ENCODE data around the gene TBPL1.

TBPL1 gene

DNA sequence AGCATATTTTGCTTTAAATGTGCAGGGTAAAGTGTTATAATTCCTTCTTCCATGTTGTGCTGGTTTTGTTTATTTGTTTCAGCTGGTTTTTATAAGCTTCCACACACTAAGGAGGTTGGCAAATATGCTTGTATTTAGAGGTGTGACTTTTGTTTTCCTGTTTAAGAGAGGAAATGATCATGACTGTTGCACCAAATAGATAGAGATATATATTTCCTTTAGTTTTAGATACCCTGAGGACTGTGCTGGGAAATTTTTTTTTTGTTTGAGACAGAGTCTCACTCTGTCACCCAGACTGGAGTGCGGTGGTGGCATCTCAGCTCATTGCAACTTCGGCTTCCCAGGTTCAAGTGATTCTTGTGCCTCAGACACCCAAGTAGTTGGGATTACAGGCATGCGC is 5.8 kb downstream of the TBPL1 start:
- TF ChIP-seq, protein P1, sequence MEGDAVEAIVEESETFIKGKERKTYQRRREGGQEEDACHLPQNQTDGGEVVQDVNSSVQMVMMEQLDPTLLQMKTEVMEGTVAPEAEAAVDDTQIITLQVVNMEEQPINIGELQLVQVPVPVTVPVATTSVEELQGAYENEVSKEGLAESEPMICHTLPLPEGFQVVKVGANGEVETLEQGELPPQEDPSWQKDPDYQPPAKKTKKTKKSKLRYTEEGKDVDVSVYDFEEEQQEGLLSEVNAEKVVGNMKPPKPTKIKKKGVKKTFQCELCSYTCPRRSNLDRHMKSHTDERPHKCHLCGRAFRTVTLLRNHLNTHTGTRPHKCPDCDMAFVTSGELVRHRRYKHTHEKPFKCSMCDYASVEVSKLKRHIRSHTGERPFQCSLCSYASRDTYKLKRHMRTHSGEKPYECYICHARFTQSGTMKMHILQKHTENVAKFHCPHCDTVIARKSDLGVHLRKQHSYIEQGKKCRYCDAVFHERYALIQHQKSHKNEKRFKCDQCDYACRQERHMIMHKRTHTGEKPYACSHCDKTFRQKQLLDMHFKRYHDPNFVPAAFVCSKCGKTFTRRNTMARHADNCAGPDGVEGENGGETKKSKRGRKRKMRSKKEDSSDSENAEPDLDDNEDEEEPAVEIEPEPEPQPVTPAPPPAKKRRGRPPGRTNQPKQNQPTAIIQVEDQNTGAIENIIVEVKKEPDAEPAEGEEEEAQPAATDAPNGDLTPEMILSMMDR (IDR thresholded peaks at IDR 0.05) = no peak
- Histone ChIP-seq H3K27ac (no peak overlapping the region), H3K4me3 (no peak overlapping the region)
- DNase-seq (ENCODE audit: low spot score) = no peak

DNA sequence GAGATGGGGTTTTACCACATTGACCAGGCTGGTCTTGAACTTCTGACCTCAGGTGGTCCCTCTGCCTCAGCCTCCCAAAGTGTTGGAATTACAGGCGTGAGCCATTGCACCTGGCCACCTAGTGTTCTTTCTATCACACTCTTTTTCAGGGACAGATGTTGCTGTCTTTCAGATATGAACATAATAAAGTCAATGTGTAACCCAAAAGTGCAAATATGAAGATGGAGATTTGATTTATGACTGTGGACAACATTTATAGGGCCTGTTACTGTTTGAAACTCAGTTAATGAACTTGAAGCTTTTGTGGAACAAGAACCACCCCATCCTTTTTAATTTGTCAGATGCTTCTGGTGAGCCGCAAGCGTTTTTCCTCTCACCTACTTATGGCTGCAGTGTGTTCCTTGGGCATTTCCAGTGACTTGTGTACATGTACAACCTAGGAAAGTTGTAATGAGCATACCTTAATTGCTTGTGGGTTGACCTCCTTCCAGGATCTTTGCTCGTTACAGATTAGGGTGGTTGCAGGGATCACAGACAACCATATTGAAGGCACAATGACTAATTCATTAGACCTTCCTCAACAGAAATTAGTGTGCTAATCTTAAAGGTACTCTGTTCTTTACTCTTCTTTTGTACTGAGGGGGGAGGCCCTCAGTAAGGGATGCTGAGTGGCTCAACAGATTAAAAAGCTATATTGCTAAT is 6.8 kb downstream of the TBPL1 start:
- no peak for DNase-seq (ENCODE audit: low spot score)
- H3K4me3 ChIP-seq = no peak overlapping the region
- no peak overlapping the region for H3K27ac ChIP-seq
- TF ChIP-seq, protein P1 (IDR thresholded peaks at IDR 0.05) = no peak

DNA sequence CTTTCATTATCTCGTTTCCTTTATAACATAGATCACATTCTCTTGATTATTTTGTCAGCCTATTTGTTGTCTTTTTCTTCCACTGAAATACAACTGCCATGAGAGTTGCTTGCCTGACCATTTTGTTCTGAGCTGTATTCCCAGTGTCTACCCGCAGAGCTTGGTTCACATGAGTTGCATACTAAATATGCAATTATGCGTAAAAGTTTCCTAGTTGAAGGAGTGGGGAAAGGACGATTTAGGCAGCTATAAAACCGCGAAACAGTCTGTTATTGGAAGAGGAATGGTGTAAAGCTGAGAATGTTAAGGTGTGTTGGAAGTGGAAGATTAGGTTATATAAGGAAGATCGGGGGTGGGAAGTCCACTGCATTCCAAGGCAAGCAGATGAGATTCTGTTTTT is 8.8 kb downstream of the TBPL1 start:
- DNase-seq (ENCODE audit: low spot score) = no peak
- Histone ChIP-seq H3K27ac (no peak overlapping the region), H3K4me3 (no peak overlapping the region)
- TF ChIP-seq, protein P1 (IDR thresholded peaks at IDR 0.05) = no peak

DNA sequence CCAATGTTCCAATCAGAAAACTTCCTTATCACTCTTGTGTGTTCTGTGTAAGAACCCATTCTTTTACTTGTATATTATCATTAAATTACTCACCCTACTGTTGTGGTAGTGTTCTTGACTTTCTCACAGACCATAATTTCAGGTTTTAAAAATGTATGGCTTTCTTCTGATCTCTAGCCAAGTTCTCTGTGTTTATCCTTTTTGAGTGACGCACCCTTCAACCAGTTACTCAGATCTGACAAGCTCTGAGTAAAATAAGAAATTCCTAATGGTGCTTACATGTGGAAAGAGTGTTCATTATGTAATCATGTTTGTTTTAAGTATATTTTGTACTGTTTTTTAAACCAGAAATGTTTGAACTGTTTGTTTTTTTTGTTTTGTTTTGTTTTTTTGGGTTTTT is 11.0 kb downstream of the TBPL1 start:
- Histone ChIP-seq H3K27ac (no peak overlapping the region), H3K4me3 (no peak overlapping the region)
- TF ChIP-seq, protein P1 (IDR thresholded peaks at IDR 0.05) = no peak
- no peak for DNase-seq (ENCODE audit: low spot score)

DNA sequence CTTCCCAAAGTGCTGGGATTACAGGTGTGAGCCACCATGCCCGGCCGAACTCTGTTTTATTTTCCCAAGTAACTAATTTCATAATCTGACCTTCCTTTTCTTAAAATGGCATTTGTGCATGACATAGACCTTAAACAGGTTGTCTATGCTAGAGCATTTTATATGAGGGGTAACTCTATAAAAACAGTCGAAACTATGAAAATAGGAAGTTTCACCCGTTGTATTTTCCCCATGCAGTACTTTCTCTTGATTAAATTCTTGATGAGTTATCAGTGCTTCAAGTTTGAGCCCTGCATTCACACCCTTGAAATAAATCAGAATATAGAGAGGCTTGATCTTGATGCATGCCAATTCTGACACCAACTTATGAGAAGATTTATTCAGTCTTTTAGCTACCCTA is 11.7 kb downstream of the TBPL1 start:
- DNase-seq (ENCODE audit: low spot score) = no peak
- TF ChIP-seq, protein P1 (IDR thresholded peaks at IDR 0.05) = no peak
- no peak overlapping the region for H3K4me3 ChIP-seq
- no peak overlapping the region for H3K27ac ChIP-seq

DNA sequence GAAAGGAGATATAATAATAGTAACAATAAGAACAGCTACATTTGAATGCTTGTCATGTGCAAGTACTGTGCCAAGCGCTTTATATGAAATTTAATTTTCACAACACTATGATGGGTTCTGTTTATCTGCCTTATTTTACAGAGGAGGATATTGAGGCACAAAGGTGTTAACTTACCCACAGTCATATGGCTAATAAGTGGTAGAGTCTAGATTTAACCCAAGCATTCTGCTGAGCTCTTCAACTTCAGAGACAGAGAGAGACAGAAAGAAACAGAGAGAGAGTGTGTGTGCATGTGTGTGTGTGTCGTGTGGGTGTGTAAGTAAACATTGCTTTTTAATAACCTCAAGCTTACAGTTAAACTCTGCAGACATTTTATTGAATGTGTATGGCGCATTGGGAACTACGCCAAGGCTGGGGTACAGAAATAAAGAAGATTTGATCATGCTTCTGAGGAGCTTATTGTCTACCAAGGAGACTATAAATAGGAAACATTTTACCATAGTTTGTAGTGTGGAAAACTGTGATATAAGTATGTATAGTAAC is 12.9 kb downstream of the TBPL1 start:
- Histone ChIP-seq H3K27ac (no peak overlapping the region), H3K4me3 (no peak overlapping the region)
- TF ChIP-seq, protein P1 (IDR thresholded peaks at IDR 0.05) = no peak
- DNase-seq (ENCODE audit: low spot score) = no peak

DNA sequence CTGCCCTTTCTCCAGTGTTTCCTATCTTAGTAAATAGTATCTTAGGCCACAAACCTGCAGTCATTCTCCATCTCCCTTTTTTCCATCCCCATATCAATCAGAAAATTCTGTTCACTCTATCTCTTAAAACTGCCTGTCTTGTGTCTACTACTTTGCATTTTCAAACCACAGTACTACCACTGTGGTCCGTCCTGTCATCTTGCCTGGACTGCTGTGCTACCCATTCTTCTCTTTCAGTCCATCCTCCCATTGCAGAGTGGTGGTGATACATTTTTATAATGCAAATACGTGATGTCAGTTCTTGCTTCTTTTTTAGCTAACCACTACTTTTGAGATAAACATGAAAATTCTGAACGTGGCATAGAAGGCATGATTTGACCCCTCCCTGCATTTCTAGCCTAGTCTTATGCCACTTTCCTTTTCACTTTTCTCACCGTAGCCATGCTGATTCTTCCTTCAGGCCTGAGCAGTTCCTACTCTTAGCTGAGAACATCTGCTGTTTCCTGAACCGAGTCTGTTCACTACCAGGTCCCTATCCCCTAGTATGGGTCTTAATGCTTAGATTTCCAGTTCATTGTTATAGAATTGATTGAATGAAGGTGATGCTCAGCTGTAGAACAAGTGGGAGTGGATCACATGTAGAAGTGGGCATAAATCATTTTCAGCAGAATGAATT is 13.8 kb downstream of the TBPL1 start:
- TF ChIP-seq, protein P1 (IDR thresholded peaks at IDR 0.05) = no peak
- Histone ChIP-seq H3K4me3 (no peak overlapping the region), H3K27ac (no peak overlapping the region)
- DNase-seq (ENCODE audit: low spot score) = no peak
